NK-92 treated with Interleukin-12 subunit alpha and Interleukin-12 subunit beta, amount 100 ng/mL, for 24 hours (cell line): ENCODE data around the gene CELF4.
"Not testable (repeated sequence)": the region's sequence is repeated elsewhere in the genome, so short reads cannot be mapped to it uniquely, and the experiment has no call there.

Source experiments
- DNase-seq: peaks from one replicate; lab custom pipeline; 2025; lab: John Stamatoyannopoulos, UW

CELF4 gene

GRCh38 chr18:37465958-37466357 lies 99.6 kb downstream of the CELF4 start:
- DNase-seq = no peak

GRCh38 chr18:37464257-37464656 lies 101.3 kb downstream of the CELF4 start:
- DNase-seq = no peak

GRCh38 chr18:37461329-37461728 lies 104.3 kb downstream of the CELF4 start:
- not testable (repeated sequence) for DNase-seq

- no peak for DNase-seq
Measured at GRCh38 chr18:37460604-37461003, 105.0 kb downstream of the CELF4 start.

- no peak for DNase-seq
Measured at GRCh38 chr18:37458697-37459096, 106.9 kb downstream of the CELF4 start.

GRCh38 chr18:37457753-37458152 lies 107.8 kb downstream of the CELF4 start:
- DNase-seq = no peak

- no peak for DNase-seq
Measured at GRCh38 chr18:37457341-37457740, 108.3 kb downstream of the CELF4 start.

- no peak for DNase-seq
Measured at GRCh38 chr18:37456873-37457272, 108.7 kb downstream of the CELF4 start.

- DNase-seq = no peak
Measured at GRCh38 chr18:37456395-37456794, 109.2 kb downstream of the CELF4 start.

GRCh38 chr18:37453752-37454151 lies 111.8 kb downstream of the CELF4 start:
- no peak for DNase-seq

- DNase-seq = no peak
Measured at GRCh38 chr18:37452682-37453385, 112.8 kb downstream of the CELF4 start.

- no peak for DNase-seq
Measured at GRCh38 chr18:37452015-37452414, 113.6 kb downstream of the CELF4 start.

GRCh38 chr18:37451239-37451825 lies 114.3 kb downstream of the CELF4 start:
- no peak for DNase-seq

- no peak for DNase-seq
Measured at GRCh38 chr18:37450434-37451132, 115.0 kb downstream of the CELF4 start.

GRCh38 chr18:37449618-37450017 lies 116.0 kb downstream of the CELF4 start:
- no peak for DNase-seq

- DNase-seq = no peak
Measured at GRCh38 chr18:37448946-37449345, 116.7 kb downstream of the CELF4 start.

GRCh38 chr18:37447962-37448888 lies 117.4 kb downstream of the CELF4 start:
- no peak for DNase-seq

- no peak for DNase-seq
Measured at GRCh38 chr18:37445836-37446235, 119.8 kb downstream of the CELF4 start.

- no peak for DNase-seq
Measured at GRCh38 chr18:37445368-37445767, 120.2 kb downstream of the CELF4 start.

- DNase-seq = no peak
Measured at GRCh38 chr18:37443325-37444055, 122.1 kb downstream of the CELF4 start.

GRCh38 chr18:37442477-37442876 lies 123.1 kb downstream of the CELF4 start:
- DNase-seq = no peak

GRCh38 chr18:37441821-37442220 lies 123.8 kb downstream of the CELF4 start:
- DNase-seq = no peak
